ENCODE results near the gene UBL4A. TPM values are rescaled to one million over a fixed set of nuclear protein-coding genes. Genes with fewer than 3 reads are reported as not detected.

The UBL4A gene
- total and polyA plus RNA-seq, 2 experiments from 2014 or later: 53.4 to 65.2 TPM

DNA sequence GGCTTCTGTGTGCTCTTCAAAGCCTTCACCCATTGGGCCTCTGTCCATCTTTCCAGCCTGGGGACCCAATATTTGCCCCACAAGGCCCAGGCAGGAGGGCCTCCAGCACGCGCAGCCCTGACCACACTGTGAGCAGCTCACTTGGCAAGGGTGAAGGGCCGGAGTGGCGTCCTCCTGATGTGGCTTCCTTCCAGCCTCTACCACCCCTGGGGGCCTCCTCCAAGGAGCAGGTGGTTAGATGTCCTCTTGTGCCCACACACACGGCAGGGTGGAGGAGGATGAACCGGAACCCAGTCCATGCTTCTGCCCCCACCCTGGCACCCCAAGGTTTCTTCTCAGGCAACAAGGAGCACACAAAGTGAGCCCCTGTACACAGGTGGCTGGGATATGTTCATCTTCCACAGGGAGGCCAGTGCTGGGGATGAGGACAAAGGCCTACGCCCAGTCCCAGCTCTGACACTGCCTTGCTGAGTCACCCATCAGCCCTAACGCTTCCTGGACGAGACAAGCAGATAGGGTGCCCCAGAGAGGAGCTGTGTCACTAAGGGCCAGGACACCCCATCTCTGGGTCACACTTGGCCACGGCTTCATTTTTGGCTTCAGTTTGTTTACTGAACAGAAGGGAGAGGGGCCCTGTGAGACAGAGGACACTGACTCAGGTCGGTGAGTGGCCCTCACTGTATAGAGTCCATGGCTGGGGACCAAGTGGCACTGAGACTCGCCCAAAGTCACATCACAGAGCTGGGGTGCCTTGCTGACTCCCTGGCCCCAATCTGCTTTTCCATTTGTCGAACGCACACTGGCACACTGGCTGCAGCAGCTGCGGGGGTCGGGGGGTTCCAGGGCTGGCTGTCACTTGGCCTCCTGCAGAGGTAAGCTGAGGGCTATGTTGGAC lies 1.9 kb downstream of the UBL4A start:
- no peak overlapping the region for H3K27ac ChIP-seq
- peaks cover under 1% of the 10 kb centered on the region for H3K4me1 ChIP-seq (ENCODE audit: low read depth)
- no peaks in the 10 kb centered on the region for H3K36me3 ChIP-seq
- H3K4me3 ChIP-seq: no peak overlapping the region
- no peaks in the 10 kb centered on the region for H3K27me3 ChIP-seq
- no peak for DNase-seq (ENCODE audit: low read depth in 1 of 2, low spot score in 1 of 2)
- H3K9me3 ChIP-seq (ENCODE audit: low read depth): no peaks in the 10 kb centered on the region
- TF ChIP-seq CTCF (IDR thresholded peaks at IDR 0.05; ENCODE audit: low read depth, low read length): no peak

- no peak overlapping the region for H3K4me3 ChIP-seq
- H3K9me3 ChIP-seq (ENCODE audit: low read depth): no peaks in the 10 kb centered on the region
- H3K4me1 ChIP-seq (ENCODE audit: low read depth): no peaks in the 10 kb centered on the region
- H3K27me3 ChIP-seq: no peaks in the 10 kb centered on the region
- no peaks in the 10 kb centered on the region for H3K36me3 ChIP-seq
- TF ChIP-seq CTCF (IDR thresholded peaks at IDR 0.05; ENCODE audit: low read depth, low read length): no peak
- H3K27ac ChIP-seq: no peak overlapping the region
- DNase-seq (ENCODE audit: low read depth in 1 of 2, low spot score in 1 of 2): no peak
Observed at GRCh38 chrX:154483325-154483724, 3.1 kb downstream of the UBL4A start.

- no peaks in the 10 kb centered on the region for H3K27me3 ChIP-seq
- no peaks in the 10 kb centered on the region for H3K4me1 ChIP-seq (ENCODE audit: low read depth)
- no peak for TF ChIP-seq CTCF (IDR thresholded peaks at IDR 0.05; ENCODE audit: low read depth, low read length)
- no peak overlapping the region for H3K4me3 ChIP-seq
- no peak overlapping the region for H3K27ac ChIP-seq
- no peaks in the 10 kb centered on the region for H3K36me3 ChIP-seq
- no peaks in the 10 kb centered on the region for H3K9me3 ChIP-seq (ENCODE audit: low read depth)
- DNase-seq (ENCODE audit: low read depth in 1 of 2, low spot score in 1 of 2): no peak
Observed at GRCh38 chrX:154482786-154483185, 3.6 kb downstream of the UBL4A start.

DNA sequence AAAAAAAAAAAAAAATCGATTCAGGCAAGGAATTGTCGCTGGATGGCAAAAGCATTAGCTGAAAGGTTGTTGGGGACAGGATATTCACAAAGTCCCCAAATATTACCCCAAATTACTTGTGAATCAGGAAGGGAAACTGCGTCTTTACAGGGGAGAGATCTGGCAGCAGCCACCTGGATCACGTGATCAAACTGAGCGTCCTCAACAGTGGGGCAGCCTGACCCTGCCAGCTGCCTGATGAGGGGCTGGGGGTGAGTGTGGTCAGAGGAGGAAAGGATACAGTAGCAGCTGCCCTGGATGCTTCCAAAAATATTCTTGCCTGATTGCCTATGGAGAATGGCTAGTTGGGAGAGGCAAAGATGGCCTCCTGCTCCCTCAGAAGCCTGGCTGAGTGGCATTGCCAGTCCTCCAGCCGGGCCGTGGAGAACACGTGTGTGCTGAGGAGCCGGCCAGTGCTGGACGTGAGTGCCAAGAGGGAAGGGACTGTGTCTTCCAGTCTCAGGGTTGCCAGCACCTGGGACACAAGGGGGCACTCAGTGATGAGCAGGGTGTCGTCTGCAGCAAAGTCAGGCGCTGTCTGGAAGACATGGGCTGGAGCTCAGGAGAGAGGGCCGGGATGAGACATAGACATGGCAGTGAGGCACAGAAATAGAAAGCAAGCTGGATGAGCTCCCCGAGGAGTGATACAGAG lies 4.4 kb downstream of the UBL4A start:
- Histone ChIP-seq H3K27ac (no peak overlapping the region), H3K9me3 (ENCODE audit: low read depth) (no peaks in the 10 kb centered on the region), H3K4me3 (no peak overlapping the region), H3K36me3 (no peaks in the 10 kb centered on the region), H3K27me3 (no peaks in the 10 kb centered on the region), H3K4me1 (ENCODE audit: low read depth) (no peaks in the 10 kb centered on the region)
- no peak for DNase-seq (ENCODE audit: low read depth in 1 of 2, low spot score in 1 of 2)
- TF ChIP-seq CTCF (IDR thresholded peaks at IDR 0.05; ENCODE audit: low read depth, low read length): no peak

DNA sequence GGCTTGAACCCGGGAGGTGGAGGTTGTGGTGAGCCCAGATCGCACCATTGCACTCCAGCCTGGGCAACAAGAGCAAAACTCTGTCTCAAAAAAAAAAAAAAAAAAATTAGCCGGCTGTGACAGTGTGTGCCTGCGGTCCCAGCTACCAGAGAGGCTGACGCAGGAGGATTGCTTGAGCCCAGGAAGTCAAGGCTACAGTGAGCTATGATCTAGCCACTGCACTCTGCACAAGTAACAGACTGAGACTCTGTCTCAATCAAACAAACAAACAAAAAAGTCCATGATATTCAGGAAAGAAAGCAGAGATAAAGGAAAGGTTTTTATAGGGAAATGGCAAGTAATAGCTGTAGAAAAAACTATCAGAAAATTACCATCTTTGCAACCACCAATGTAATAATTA lies 5.2 kb downstream of the UBL4A start:
- Histone ChIP-seq H3K27me3 (no peaks in the 10 kb centered on the region), H3K27ac (no peak overlapping the region), H3K4me1 (ENCODE audit: low read depth) (no peaks in the 10 kb centered on the region), H3K36me3 (no peaks in the 10 kb centered on the region), H3K4me3 (no peak overlapping the region), H3K9me3 (ENCODE audit: low read depth) (no peaks in the 10 kb centered on the region)
- TF ChIP-seq CTCF (IDR thresholded peaks at IDR 0.05; ENCODE audit: low read depth, low read length): no peak
- no peak for DNase-seq (ENCODE audit: low read depth in 1 of 2, low spot score in 1 of 2)
